HepG2 (cell line): ENCODE measurements around the gene TAF13. TPM values are rescaled to one million over a fixed set of nuclear protein-coding genes. Genes with fewer than 3 reads are reported as not detected.

Experiments used
- ATAD3A ChIP-seq: sonication (generic); formaldehyde crosslinking; IDR thresholded peaks from 2 replicates; pipeline ENCODE4 v1.4.0; 2020; ENCODE audit warnings: missing genetic modification reagents
- DR1 ChIP-seq: sonication (generic); formaldehyde crosslinking; IDR thresholded peaks from 2 replicates; pipeline ENCODE4 v1.8.0; 2021; ENCODE audit warnings: mild to moderate bottlenecking, missing genetic modification reagents, inconsistent platforms
- JUN ChIP-seq: sonication (generic); formaldehyde crosslinking; IDR thresholded peaks from 2 replicates; pipeline ENCODE4 v1.4.0; 2020; ENCODE audit warnings: mild to moderate bottlenecking, missing genetic modification reagents
- KAT2B ChIP-seq: fragments of 150-350 bp; IDR thresholded peaks from 2 replicates; pipeline ENCODE4 v1.6.1; 2014; ENCODE audit warnings: low read depth, low read length, borderline replicate concordance
- LRRFIP1 ChIP-seq: sonication (generic); formaldehyde crosslinking; conservative IDR thresholded peaks from 2 replicates; pipeline ENCODE4 v1.4.0; 2020; ENCODE audit warnings: missing genetic modification reagents
- MAF1 ChIP-seq: sonication (generic); formaldehyde crosslinking; IDR thresholded peaks from 2 replicates; pipeline ENCODE4 v1.5.0; 2020; ENCODE audit warnings: missing genetic modification reagents, borderline replicate concordance
- MYC ChIP-seq: sonication (generic); formaldehyde crosslinking; IDR thresholded peaks from 2 replicates; pipeline ENCODE4 v1.9.0; 2021; ENCODE audit warnings: missing genetic modification reagents, borderline replicate concordance
- RERE ChIP-seq: IDR thresholded peaks from 2 replicates; pipeline ENCODE4 v1.6.1; 2016; ENCODE audit warnings: low read depth, missing genetic modification reagents, missing compliant biosample characterization
- SMAD9 ChIP-seq: sonication (generic); formaldehyde crosslinking; IDR thresholded peaks from 2 replicates; pipeline ENCODE4 v1.5.1; 2020; ENCODE audit warnings: mild to moderate bottlenecking, missing genetic modification reagents
- SMARCC2 ChIP-seq: fragments of 450-650 bp; IDR thresholded peaks from 2 replicates; pipeline ENCODE4 v1.6.1; 2017; ENCODE audit warnings: antibody characterized with exemption, mild to moderate bottlenecking
- SOX13 ChIP-seq, 3 experiments: fragments of 450-650 bp in 1 of 3; sonication (generic) in 1 of 3; formaldehyde crosslinking in 1 of 3; IDR thresholded peaks in 2 of 3; conservative IDR thresholded peaks in 1 of 3; 2 replicates each; pipeline versions ENCODE4 v1.5.0 to v1.6.1; 2016 to 2020; ENCODE audit warnings: antibody characterized with exemption in 1 of 3, mild to moderate bottlenecking in 1 of 3, missing compliant biosample characterization in 1 of 3, missing genetic modification reagents in 1 of 3, moderate library complexity in 1 of 3
- THAP8 ChIP-seq: sonication (generic); formaldehyde crosslinking; IDR thresholded peaks from 2 replicates; pipeline ENCODE4 v1.5.1; 2020; ENCODE audit warnings: missing genetic modification reagents, mild to moderate bottlenecking, borderline replicate concordance
- ZNF383 ChIP-seq: sonication (generic); formaldehyde crosslinking; IDR thresholded peaks from 2 replicates; pipeline ENCODE4 v1.4.0; 2020; ENCODE audit warnings: missing genetic modification reagents, mild to moderate bottlenecking, borderline replicate concordance
- ZNF569 ChIP-seq: sonication (generic); formaldehyde crosslinking; IDR thresholded peaks from 2 replicates; pipeline ENCODE4 v1.5.0; 2020; ENCODE audit warnings: mild to moderate bottlenecking, missing genetic modification reagents, moderate library complexity, borderline replicate concordance
- polyA plus RNA-seq, 8 experiments: library from polyadenylated mRNA; depleted of rRNA in 3 of 8; stranded (reverse) in 7 of 8; unstranded in 1 of 8; fragments of >200 nt; fragmentation: Illumina TruSeq in 4 of 8; extraction: Trizol in 4 of 8; gene quantifications; 2 replicates each; pipeline versions ENCODE4 v1.2.1 to v1.2.3, GENCODE V29; 2011 to 2016; ENCODE audit warnings: low read depth in 4 of 8, missing spikeins in 1 of 8, mixed read lengths in 1 of 8; ENCODE audit not compliant: insufficient read depth in 1 of 8
- total RNA-seq, 5 experiments: library from RNA; depleted of rRNA; stranded (reverse); fragments of >200 nt; fragmentation: Illumina TruSeq; extraction: Trizol; gene quantifications; 2 replicates each; pipeline ENCODE4 v1.2.3, GENCODE V29; 2016; ENCODE audit warnings: low read depth in 1 of 5
- TF ChIP-seq, protein P1 (sequence below): sonication (generic); formaldehyde crosslinking; IDR thresholded peaks from 2 replicates; pipeline ENCODE4 v1.4.0; 2020; ENCODE audit warnings: missing genetic modification reagents

TAF13 gene
- total and polyA plus RNA-seq, 2 of the 13 experiments (the other 11 are each of a cell fraction or from before 2014, with no cell fraction given), result 11.5 to 36.3 TPM

GRCh38 chr1:109099938-109100773 is 24.4 kb upstream of the TAF13 start (continued):
- TF ChIP-seq THAP8 (CRISPR knock-in tag) (0 out of 2 replicates have a peak, but pooled peaks have one; percentile 51), MAF1 (peak; percentile 86), ATAD3A (CRISPR knock-in tag) (no peak), JUN (peak; percentile 66; the same call in 1 of the 2 replicates), ZNF383 (CRISPR knock-in tag) (peak; percentile 51; the same call in 1 of the 2 replicates), ZNF569 (CRISPR knock-in tag) (no peak; the same call in 1 of the 2 replicates), SOX13 (IDR thresholded peaks at IDR 0.05) (0 out of 2 replicates have a peak, but pooled peaks have one; percentile 27), SOX13 (CRISPR knock-in tag; conservative IDR thresholded peaks at IDR 0.05 in 1 of 2, IDR thresholded peaks at IDR 0.05 in 1 of 2) (no peak; a peak in 2 of 4 replicates), SMAD9 (CRISPR knock-in tag) (no peak; the same call in 1 of the 2 replicates), KAT2B (no peak), LRRFIP1 (no peak), RERE (CRISPR knock-in tag) (0 out of 2 replicates have a peak, but pooled peaks have one; percentile 59), SMARCC2 (no peak), MYC (peak; percentile 96), DR1 (CRISPR knock-in tag) (peak; percentile 99)
- TF ChIP-seq, protein P1, sequence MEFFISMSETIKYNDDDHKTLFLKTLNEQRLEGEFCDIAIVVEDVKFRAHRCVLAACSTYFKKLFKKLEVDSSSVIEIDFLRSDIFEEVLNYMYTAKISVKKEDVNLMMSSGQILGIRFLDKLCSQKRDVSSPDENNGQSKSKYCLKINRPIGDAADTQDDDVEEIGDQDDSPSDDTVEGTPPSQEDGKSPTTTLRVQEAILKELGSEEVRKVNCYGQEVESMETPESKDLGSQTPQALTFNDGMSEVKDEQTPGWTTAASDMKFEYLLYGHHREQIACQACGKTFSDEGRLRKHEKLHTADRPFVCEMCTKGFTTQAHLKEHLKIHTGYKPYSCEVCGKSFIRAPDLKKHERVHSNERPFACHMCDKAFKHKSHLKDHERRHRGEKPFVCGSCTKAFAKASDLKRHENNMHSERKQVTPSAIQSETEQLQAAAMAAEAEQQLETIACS (CRISPR knock-in tag), result peak; percentile 62; the same call in 1 of the 2 replicates
